Thoracic aorta (tissue), 2 donors: ENCODE measurements around the gene CIDEB. TPM values are rescaled to one million over a fixed set of nuclear protein-coding genes. Genes with fewer than 3 reads are reported as not detected.

ENCODE experiments used
- ATAC-seq: fragments of 150-250 bp; one replicate; pipeline ENCODE4 v1.8.0; 2017; ENCODE audit warnings: low read depth; ENCODE audit not compliant: insufficient number of reproducible peaks, low FRiP score
- DNase-seq: peaks from one replicate; pipeline ENCODE4 v3.0.0-alpha.2; 2020; ENCODE audit warnings: low spot score
- H3K27ac ChIP-seq, 2 donors: fragments of 200-600 bp; sonication (generic); 1 replicate in 1 of 2; 2 replicates in 1 of 2; pipeline ENCODE4 v1.5.1; 2016; ENCODE audit warnings: mild to moderate bottlenecking in 2 of 2, moderate library complexity in 2 of 2
- H3K27me3 ChIP-seq: fragments of 200-600 bp; sonication (generic); replicated peaks from 2 replicates; pipeline ENCODE4 v1.6.0; 2016; ENCODE audit warnings: mild to moderate bottlenecking; ENCODE audit not compliant: insufficient read depth
- H3K36me3 ChIP-seq: fragments of 200-600 bp; sonication (generic); one replicate; pipeline ENCODE4 v1.5.1; 2016
- H3K4me1 ChIP-seq, 2 donors: fragments of 200-600 bp; sonication (generic); 1 replicate in 1 of 2; 2 replicates in 1 of 2; pipeline versions ENCODE4 v1.5.1 to v1.6.0; 2016; ENCODE audit warnings: low read depth in 2 of 2, mild to moderate bottlenecking in 1 of 2; ENCODE audit not compliant: control insufficient read depth in 1 of 2
- H3K4me3 ChIP-seq: fragments of 200-600 bp; sonication (generic); 2 replicates; pipeline ENCODE4 v1.5.1; 2016; ENCODE audit warnings: mild to moderate bottlenecking
- H3K9me3 ChIP-seq: fragments of 200-600 bp; sonication (generic); 2 replicates; pipeline ENCODE4 v1.5.1; 2016
- total RNA-seq, 2 donors: library from RNA; depleted of rRNA; stranded (reverse); fragments of >200 nt; gene quantifications; one replicate each; pipeline versions ENCODE4 v1.1.0 to v1.2.3, GENCODE V29; 2016
- TF ChIP-seq, protein P1 (sequence below): fragments of 200-600 bp; sonication (generic); IDR thresholded peaks from one replicate; pipeline ENCODE4 v1.5.1; 2019; ENCODE audit warnings: antibody characterized with exemption

The CIDEB gene
- total RNA-seq, 2 donors from 2014 or later, result 10.9 to 17.3 TPM

DNA sequence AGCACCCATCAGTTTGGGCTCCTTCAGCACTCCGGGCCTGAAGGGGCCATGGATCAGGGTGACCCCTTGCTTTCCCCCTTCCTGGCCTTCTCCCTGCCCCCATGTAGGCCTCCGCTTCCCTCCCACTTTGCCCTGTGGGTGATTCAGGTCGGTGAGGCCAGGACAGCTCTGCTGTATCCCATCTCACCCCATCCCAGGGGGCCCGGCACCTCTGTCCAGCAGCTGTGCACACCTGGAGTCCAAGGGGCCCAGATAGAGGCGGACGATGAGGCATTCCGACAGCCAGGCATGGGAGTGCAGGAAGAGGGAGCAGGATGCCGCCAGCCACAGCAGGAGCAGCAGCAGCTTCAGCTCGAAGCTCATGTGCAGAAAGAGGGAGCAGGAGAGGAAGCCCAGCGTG, 14.9 kb upstream of the CIDEB start:
- no peaks in the 10 kb centered on the region for H3K4me1 ChIP-seq
- no peaks in the 10 kb centered on the region for H3K27me3 ChIP-seq
- no peaks in the 10 kb centered on the region for H3K9me3 ChIP-seq
- no peak overlapping the region for H3K27ac ChIP-seq
- TF ChIP-seq, protein P1, sequence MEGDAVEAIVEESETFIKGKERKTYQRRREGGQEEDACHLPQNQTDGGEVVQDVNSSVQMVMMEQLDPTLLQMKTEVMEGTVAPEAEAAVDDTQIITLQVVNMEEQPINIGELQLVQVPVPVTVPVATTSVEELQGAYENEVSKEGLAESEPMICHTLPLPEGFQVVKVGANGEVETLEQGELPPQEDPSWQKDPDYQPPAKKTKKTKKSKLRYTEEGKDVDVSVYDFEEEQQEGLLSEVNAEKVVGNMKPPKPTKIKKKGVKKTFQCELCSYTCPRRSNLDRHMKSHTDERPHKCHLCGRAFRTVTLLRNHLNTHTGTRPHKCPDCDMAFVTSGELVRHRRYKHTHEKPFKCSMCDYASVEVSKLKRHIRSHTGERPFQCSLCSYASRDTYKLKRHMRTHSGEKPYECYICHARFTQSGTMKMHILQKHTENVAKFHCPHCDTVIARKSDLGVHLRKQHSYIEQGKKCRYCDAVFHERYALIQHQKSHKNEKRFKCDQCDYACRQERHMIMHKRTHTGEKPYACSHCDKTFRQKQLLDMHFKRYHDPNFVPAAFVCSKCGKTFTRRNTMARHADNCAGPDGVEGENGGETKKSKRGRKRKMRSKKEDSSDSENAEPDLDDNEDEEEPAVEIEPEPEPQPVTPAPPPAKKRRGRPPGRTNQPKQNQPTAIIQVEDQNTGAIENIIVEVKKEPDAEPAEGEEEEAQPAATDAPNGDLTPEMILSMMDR, result no peak
- ATAC-seq (no peak), DNase-seq (no peak)
- H3K36me3 ChIP-seq, result no peaks in the 10 kb centered on the region
- H3K4me3 ChIP-seq, result no peak overlapping the region

DNA sequence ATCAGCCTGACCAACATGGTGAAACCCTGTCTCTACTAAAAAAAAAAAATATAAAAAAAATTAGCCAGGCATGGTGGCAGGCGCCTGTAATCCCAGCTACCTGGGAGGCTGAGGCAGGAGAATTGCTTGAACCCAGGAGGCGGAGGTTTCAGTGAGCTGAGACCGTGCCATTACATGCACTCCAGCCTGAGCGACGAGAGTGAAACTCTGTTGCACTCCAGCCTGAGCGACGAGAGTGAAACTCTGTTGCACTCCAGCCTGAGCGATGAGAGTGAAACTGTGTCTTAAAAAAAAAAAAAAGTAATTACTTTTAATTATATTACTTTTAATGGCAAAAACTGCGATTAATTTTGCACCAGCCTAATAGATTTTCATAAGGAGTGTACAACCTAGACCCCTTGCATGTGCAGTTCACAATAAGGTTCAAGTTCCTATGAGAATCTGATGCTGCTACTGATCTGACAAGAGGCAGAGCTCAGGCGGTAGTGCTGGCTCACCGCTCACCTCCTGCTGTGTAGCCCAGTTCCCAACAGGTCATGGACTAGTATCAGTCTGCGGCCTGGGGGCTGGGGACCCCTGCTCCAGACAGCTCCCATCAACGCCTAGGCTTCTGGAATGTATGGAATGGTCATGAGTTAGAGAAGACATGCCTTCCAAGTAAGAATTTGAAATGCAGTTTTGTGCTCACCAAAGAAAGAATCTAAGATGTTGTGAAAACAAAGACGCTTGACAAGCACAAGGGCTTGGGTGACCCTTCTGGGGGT, 13.6 kb upstream of the CIDEB start:
- Histone ChIP-seq H3K36me3 (no peaks in the 10 kb centered on the region), H3K4me3 (no peak overlapping the region), H3K27ac (no peak overlapping the region), H3K27me3 (no peaks in the 10 kb centered on the region), H3K4me1 (peaks cover 3 to 7% of the 10 kb centered on the region in 2 donors), H3K9me3 (no peaks in the 10 kb centered on the region)
- DNase-seq, result no peak
- TF ChIP-seq, protein P1, result no peak
- ATAC-seq, result no peak

DNA sequence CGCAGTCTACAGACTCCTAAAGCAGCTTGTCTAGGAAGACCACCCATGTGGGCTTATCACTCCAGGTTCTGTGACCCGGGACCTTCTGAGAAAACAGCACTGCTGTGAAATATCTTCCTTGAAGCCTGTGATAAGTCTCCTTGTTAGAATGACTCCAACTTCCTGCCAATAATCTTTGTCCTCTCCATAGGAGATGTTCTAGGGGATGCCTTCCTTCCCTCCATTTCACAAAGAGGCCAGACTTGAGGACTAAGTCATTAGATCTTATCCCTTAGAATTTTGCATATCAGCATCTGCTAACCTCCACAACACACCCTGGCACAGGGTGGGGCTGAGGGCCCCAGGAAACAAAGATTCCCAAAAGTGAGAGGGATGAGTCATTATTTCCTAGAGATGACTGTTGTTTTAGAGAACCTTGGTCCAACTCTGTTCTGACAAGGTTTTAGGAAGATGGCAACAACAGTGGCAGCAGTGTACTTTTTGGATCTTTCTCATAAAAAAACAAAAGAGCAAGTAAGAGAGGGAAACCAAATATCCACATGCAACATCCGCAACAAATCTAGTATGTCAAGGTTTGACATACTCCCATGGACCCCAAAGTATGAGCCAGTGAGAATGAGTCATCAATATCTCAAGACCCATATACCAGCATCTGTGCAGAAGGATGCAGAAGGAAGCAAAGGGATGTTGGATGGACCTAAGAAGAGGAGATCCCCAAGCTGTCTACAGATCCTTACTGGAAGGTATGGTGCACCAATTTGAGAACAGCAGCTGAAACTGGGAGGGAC, 9.6 kb upstream of the CIDEB start:
- no peak for DNase-seq
- no peak overlapping the region for H3K27ac ChIP-seq
- peaks cover 4 to 13% of the 10 kb centered on the region in 2 donors for H3K4me1 ChIP-seq
- H3K27me3 ChIP-seq, result no peaks in the 10 kb centered on the region
- TF ChIP-seq, protein P1, result no peak
- no peak for ATAC-seq
- H3K9me3 ChIP-seq, result no peaks in the 10 kb centered on the region
- H3K36me3 ChIP-seq, result no peaks in the 10 kb centered on the region
- no peak overlapping the region for H3K4me3 ChIP-seq

DNA sequence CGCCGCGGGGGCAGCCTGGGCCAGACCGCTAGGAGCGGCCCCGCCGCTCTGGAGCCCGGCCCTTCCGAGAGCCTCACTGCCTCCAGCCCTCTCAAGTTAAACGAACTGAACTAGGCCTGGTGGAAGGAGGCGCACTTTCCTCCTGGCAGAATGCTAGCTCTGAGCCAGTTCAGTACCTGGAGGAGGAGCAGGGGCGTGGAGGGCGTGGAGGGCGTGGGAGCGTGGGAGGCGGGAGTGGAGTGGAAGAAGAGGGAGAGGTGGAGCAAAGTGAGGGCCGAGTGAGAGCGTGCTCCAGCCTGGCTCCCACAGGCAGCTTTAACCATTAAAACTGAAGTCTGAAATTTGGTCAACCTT, 8.8 kb upstream of the CIDEB start:
- no peak overlapping the region for H3K4me3 ChIP-seq
- H3K27me3 ChIP-seq, result no peaks in the 10 kb centered on the region
- no peak overlapping the region for H3K27ac ChIP-seq
- no peaks in the 10 kb centered on the region for H3K9me3 ChIP-seq
- no peaks in the 10 kb centered on the region for H3K36me3 ChIP-seq
- ATAC-seq, result no peak
- TF ChIP-seq, protein P1, result no peak
- no peak for DNase-seq
- peaks cover 4 to 13% of the 10 kb centered on the region in 2 donors for H3K4me1 ChIP-seq

DNA sequence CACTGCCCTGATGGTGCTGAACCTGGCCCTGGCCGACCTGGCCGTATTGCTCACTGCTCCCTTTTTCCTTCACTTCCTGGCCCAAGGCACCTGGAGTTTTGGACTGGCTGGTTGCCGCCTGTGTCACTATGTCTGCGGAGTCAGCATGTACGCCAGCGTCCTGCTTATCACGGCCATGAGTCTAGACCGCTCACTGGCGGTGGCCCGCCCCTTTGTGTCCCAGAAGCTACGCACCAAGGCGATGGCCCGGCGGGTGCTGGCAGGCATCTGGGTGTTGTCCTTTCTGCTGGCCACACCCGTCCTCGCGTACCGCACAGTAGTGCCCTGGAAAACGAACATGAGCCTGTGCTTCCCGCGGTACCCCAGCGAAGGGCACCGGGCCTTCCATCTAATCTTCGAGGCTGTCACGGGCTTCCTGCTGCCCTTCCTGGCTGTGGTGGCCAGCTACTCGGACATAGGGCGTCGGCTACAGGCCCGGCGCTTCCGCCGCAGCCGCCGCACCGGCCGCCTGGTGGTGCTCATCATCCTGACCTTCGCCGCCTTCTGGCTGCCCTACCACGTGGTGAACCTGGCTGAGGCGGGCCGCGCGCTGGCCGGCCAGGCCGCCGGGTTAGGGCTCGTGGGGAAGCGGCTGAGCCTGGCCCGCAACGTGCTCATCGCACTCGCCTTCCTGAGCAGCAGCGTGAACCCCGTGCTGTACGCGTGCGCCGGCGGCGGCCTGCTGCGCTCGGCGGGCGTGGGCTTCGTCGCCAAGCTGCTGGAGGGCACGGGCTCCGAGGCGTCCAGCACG, 8.2 kb upstream of the CIDEB start:
- DNase-seq (no peak), ATAC-seq (no peak)
- Histone ChIP-seq H3K36me3 (no peaks in the 10 kb centered on the region), H3K4me3 (no peak overlapping the region), H3K27me3 (no peaks in the 10 kb centered on the region), H3K4me1 (peaks cover 4 to 18% of the 10 kb centered on the region in 2 donors), H3K9me3 (no peaks in the 10 kb centered on the region), H3K27ac (no peak overlapping the region)
- TF ChIP-seq, protein P1, result peak; percentile 10
